Measurements from ENCODE around the gene SERPINA4. TPM values are rescaled to one million over a fixed set of nuclear protein-coding genes. Genes with fewer than 3 reads are reported as not detected.

The SERPINA4 gene
- total RNA-seq, 1 experiment from 2014 or later: 0.17 TPM

- no peak for DNase-seq (ENCODE audit: low read depth, low spot score)
- Histone ChIP-seq H3K4me2 (ENCODE audit: low read length) (no peak overlapping the region), H2AFZ (ENCODE audit: low read depth, low read length, poor library complexity, severe bottlenecking) (no peak overlapping the region), H3K9me3 (ENCODE audit: control insufficient read depth in 1 of 2, insufficient read depth in 1 of 2, low read depth in 1 of 2, low read length in 2 of 2) (no peaks in the 10 kb centered on the region), H3K27ac (ENCODE audit: low read depth, low read length) (no peak overlapping the region), H3K9me2 (ENCODE audit: insufficient read depth) (no peaks in the 10 kb centered on the region), H4K20me1 (ENCODE audit: insufficient read depth) (no peaks in the 10 kb centered on the region), H3K4me3 (replicated peaks in 1 of 2; ENCODE audit: low read depth in 1 of 2, low read length in 2 of 2) (no peak overlapping the region), H3K36me3 (ENCODE audit: control insufficient read depth in 1 of 2, insufficient read depth in 2 of 2, low read length in 2 of 2) (no peaks in the 10 kb centered on the region), H3K79me2 (ENCODE audit: insufficient read depth, low read length) (no peaks in the 10 kb centered on the region), H3K27me3 (ENCODE audit: insufficient read depth, low read length) (no peaks in the 10 kb centered on the region), H3K4me1 (ENCODE audit: control insufficient read depth in 1 of 2, insufficient read depth in 2 of 2, low read length in 2 of 2) (peaks cover 0 to 22% of the 10 kb centered on the region in 2 experiments; a peak in 2 of 4 replicates), H3K9ac (ENCODE audit: low read length) (no peak overlapping the region)
- intact Hi-C loops (cut with micrococcal nuclease): no loop called here
- no peak for TF ChIP-seq EGR1 (IDR thresholded peaks at IDR 0.05; ENCODE audit: low read depth)
- TF ChIP-seq, protein P1, sequence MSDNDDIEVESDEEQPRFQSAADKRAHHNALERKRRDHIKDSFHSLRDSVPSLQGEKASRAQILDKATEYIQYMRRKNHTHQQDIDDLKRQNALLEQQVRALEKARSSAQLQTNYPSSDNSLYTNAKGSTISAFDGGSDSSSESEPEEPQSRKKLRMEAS (IDR thresholded peaks at IDR 0.05): no peak
- no peak for TF ChIP-seq CEBPB (IDR thresholded peaks at IDR 0.05; ENCODE audit: low read depth)
- no peak for TF ChIP-seq ZNF274 (IDR thresholded peaks at IDR 0.05; ENCODE audit: low read depth, low read length)
- TF ChIP-seq, protein P2, sequence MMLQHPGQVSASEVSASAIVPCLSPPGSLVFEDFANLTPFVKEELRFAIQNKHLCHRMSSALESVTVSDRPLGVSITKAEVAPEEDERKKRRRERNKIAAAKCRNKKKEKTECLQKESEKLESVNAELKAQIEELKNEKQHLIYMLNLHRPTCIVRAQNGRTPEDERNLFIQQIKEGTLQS (IDR thresholded peaks at IDR 0.05): no peak
- TF ChIP-seq POLR2A (IDR thresholded peaks at IDR 0.05; ENCODE audit: borderline replicate concordance, extremely low read depth, insufficient read depth, insufficient read length): no peak
- TF ChIP-seq SRF (IDR thresholded peaks at IDR 0.05; ENCODE audit: low read depth): no peak
- no peak for TF ChIP-seq JUND (IDR thresholded peaks at IDR 0.05)
- TF ChIP-seq SIN3A (IDR thresholded peaks at IDR 0.05; ENCODE audit: low read depth): no peak
- TF ChIP-seq RAD21 (IDR thresholded peaks at IDR 0.05; ENCODE audit: low read depth): no peak
- no peak for TF ChIP-seq CTCF (IDR thresholded peaks at IDR 0.05 in 2 of 3, conservative IDR thresholded peaks at IDR 0.05 in 1 of 3; ENCODE audit: borderline replicate concordance in 1 of 3, insufficient read depth in 1 of 3, low read depth in 2 of 3, low read length in 2 of 3)
- ChIA-PET RAD21 (ENCODE audit: low non-redundant PET in 1 of 2, low total read pairs in 2 of 2, uncharacterized antibody in 2 of 2, unreplicated experiment in 2 of 2) (no interaction called here), POLR2A (no interaction called here), CTCF (interaction anchor here (1.4 to 4.0 kb wide), 3 partner anchors 7 to 107 kb away, joined by 4 to 14 read pairs (median 4); no protein-coding TSS in a partner anchor)
- no peak for ATAC-seq
- no TSS peak for BruUV-seq (replicated peaks)
Measured at GRCh38 chr14:94541234-94541975, 19.8 kb upstream of the SERPINA4 start.

Measured in HCT116 (cell line).